GM23338 (cell line): ENCODE data around the gene ABCB11. TPM values are rescaled to one million over a fixed set of nuclear protein-coding genes. Genes with fewer than 3 reads are reported as not detected.

ENCODE experiments used
- ATAC-seq: fragments of 200-7000 bp; cut with Tn5 transposase; 3 replicates; pipeline ENCODE4 v1.9.1; 2020
- DNase-seq: peaks from one replicate; pipeline ENCODE4 v3.0.0-alpha.2; 2015; ENCODE audit warnings: low spot score
- H2AFZ ChIP-seq: fragments of 200-600 bp; sonication (generic); 2 replicates; pipeline ENCODE4 v1.8.0; 2016; ENCODE audit warnings: antibody characterized with exemption, mild to moderate bottlenecking, moderate library complexity
- H3F3A ChIP-seq: fragments of 200-600 bp; sonication (generic); replicated peaks from 2 replicates; pipeline ENCODE4 v1.8.0; 2017; ENCODE audit warnings: antibody characterized with exemption, mixed run types, low read depth
- H3K27ac ChIP-seq: fragments of 200-600 bp; sonication (generic); 2 replicates; pipeline ENCODE4 v1.6.1; 2016; ENCODE audit warnings: low read depth
- H3K27me3 ChIP-seq: fragments of 200-600 bp; sonication (generic); 2 replicates; pipeline ENCODE4 v1.8.0; 2016; ENCODE audit warnings: mild to moderate bottlenecking, mixed run types, moderate library complexity; ENCODE audit not compliant: insufficient read depth
- H3K36me3 ChIP-seq: fragments of 200-600 bp; sonication (generic); 2 replicates; pipeline ENCODE4 v1.8.0; 2016; ENCODE audit warnings: mild to moderate bottlenecking; ENCODE audit not compliant: insufficient read depth
- H3K4me1 ChIP-seq: fragments of 200-600 bp; sonication (generic); 2 replicates; pipeline ENCODE4 v1.8.0; 2016; ENCODE audit warnings: mild to moderate bottlenecking, moderate library complexity; ENCODE audit not compliant: insufficient read depth
- H3K4me2 ChIP-seq: fragments of 200-600 bp; sonication (generic); 2 replicates; pipeline ENCODE4 v1.7.1; 2017; ENCODE audit warnings: mixed run types
- H3K4me3 ChIP-seq: fragments of 200-600 bp; sonication (generic); 2 replicates; pipeline ENCODE4 v1.6.1; 2016; ENCODE audit warnings: mixed run types
- H3K79me2 ChIP-seq: fragments of 200-600 bp; sonication (generic); replicated peaks from 2 replicates; pipeline ENCODE4 v1.8.0; 2017; ENCODE audit warnings: mild to moderate bottlenecking; ENCODE audit not compliant: insufficient read depth
- H3K9me2 ChIP-seq: fragments of 200-600 bp; sonication (generic); 2 replicates; pipeline ENCODE4 v1.8.0; 2017; ENCODE audit not compliant: insufficient read depth
- H4K20me1 ChIP-seq: fragments of 200-600 bp; sonication (generic); replicated peaks from 2 replicates; pipeline ENCODE4 v1.8.0; 2017; ENCODE audit warnings: mild to moderate bottlenecking; ENCODE audit not compliant: insufficient read depth
- H3K27ac Mint-ChIP-seq: 2 replicates; pipeline ENCODE4 v1.8.0; 2020; ENCODE audit warnings: inconsistent platforms, mild to moderate bottlenecking, moderate library complexity, mixed read lengths
- H3K27me3 Mint-ChIP-seq: 3 replicates; pipeline ENCODE4 v1.8.0; 2022; ENCODE audit warnings: low read depth, mild to moderate bottlenecking, moderate library complexity, mixed read lengths, inconsistent platforms; ENCODE audit not compliant: insufficient read depth, poor library complexity
- H3K36me3 Mint-ChIP-seq: 3 replicates; pipeline ENCODE4 v1.8.0; 2021; ENCODE audit warnings: low read depth, mild to moderate bottlenecking, inconsistent platforms, moderate library complexity, mixed read lengths
- H3K4me1 Mint-ChIP-seq: 3 replicates; pipeline ENCODE4 v1.8.0; 2020; ENCODE audit warnings: mild to moderate bottlenecking, inconsistent platforms, mixed read lengths
- H3K4me3 Mint-ChIP-seq: 3 replicates; pipeline ENCODE4 v1.8.0; 2021; ENCODE audit warnings: moderate library complexity, mild to moderate bottlenecking, inconsistent platforms, mixed read lengths
- H3K9me3 Mint-ChIP-seq: 3 replicates; pipeline ENCODE4 v1.8.0; 2020; ENCODE audit warnings: moderate library complexity, mild to moderate bottlenecking, inconsistent platforms, mixed read lengths
- EZH2phosphoT487 ChIP-seq: fragments of 200-600 bp; sonication (generic); IDR thresholded peaks from one replicate; pipeline ENCODE4 v1.8.1; 2018; ENCODE audit warnings: antibody characterized with exemption; ENCODE audit not compliant: unreplicated experiment
- POLR2AphosphoS5 ChIP-seq: IDR thresholded peaks from 2 replicates; pipeline ENCODE4 v1.6.1; 2016; ENCODE audit warnings: antibody characterized with exemption, low read depth
- STAT1 ChIP-seq: IDR thresholded peaks from one replicate; pipeline ENCODE4 v1.6.1; 2016; ENCODE audit warnings: antibody characterized with exemption; ENCODE audit not compliant: unreplicated experiment
- ZNF114 ChIP-seq: fragments of 250-450 bp; sonication (Bioruptor Pico); IDR thresholded peaks from 2 replicates; pipeline ENCODE4 v1.5.0; 2020; ENCODE audit warnings: mild to moderate bottlenecking, moderate library complexity
- ZNF462 ChIP-seq: fragments of 250-450 bp; sonication (Bioruptor Pico); IDR thresholded peaks from 2 replicates; pipeline ENCODE4 v1.5.0; 2020; ENCODE audit warnings: mild to moderate bottlenecking, moderate library complexity
- polyA plus RNA-seq: library from polyadenylated mRNA; unstranded; fragments of >200 nt; fragmentation: Nextera tagmentation; extraction: Ambion mirVana; gene quantifications from 2 replicates; pipeline ENCODE4 v1.2.1, GENCODE V29; 2016
- total RNA-seq: library from RNA; depleted of rRNA; stranded (reverse); fragments of >200 nt; shearing (Covaris generic); gene quantifications from 2 replicates; pipeline ENCODE4 v1.2.3, GENCODE V29; 2014

The ABCB11 gene
- total and polyA plus RNA-seq, 2 experiments from 2014 or later = not detected

- TF ChIP-seq ZNF462 (CRISPR knock-in tag) (no peak), POLR2AphosphoS5 (no peak)
Observed at GRCh38 chr2:168939918-168940317, 91.2 kb downstream of the ABCB11 start (continued).

- Histone ChIP-seq H3K9me2 (no peaks in the 10 kb centered on the region), H3K4me3 (no peak overlapping the region)
Observed at GRCh38 chr2:168939061-168939460, 92.1 kb downstream of the ABCB11 start.

More at GRCh38 chr2:168939061-168939460, 92.1 kb downstream of the ABCB11 start:
- Histone ChIP-seq H3F3A (no peaks in the 10 kb centered on the region), H3K36me3 (no peaks in the 10 kb centered on the region), H4K20me1 (no peaks in the 10 kb centered on the region), H2AFZ (no peak overlapping the region), H3K79me2 (no peaks in the 10 kb centered on the region), H3K27me3 (no peaks in the 10 kb centered on the region), H3K4me2 (no peak overlapping the region), H3K4me1 (no peaks in the 10 kb centered on the region), H3K27ac (no peak overlapping the region)
- no peak for DNase-seq
- Mint-ChIP-seq H3K4me3 (no peak overlapping the region), H3K9me3 (no peaks in the 10 kb centered on the region), H3K27ac (no peak overlapping the region), H3K4me1 (peaks cover 2% of the 10 kb centered on the region; the same call in 1 of the 3 replicates), H3K27me3 (peaks cover 2% of the 10 kb centered on the region), H3K36me3 (no peaks in the 10 kb centered on the region)
- no peak for ATAC-seq
- TF ChIP-seq POLR2AphosphoS5 = no peak
- TF ChIP-seq ZNF114 (CRISPR knock-in tag) = no peak
- TF ChIP-seq EZH2phosphoT487 = no peak
- no peak for TF ChIP-seq STAT1
